Thyroid gland (tissue), 4 donors: ENCODE measurements around the gene MYT1. TPM values are rescaled to one million over a fixed set of nuclear protein-coding genes. Genes with fewer than 3 reads are reported as not detected.

Source experiments
- DNase-seq, 2 donors: peaks; one replicate each; pipeline ENCODE4 v3.0.0-alpha.2; 2019
- H3K27ac ChIP-seq, 3 donors: fragments of 200-600 bp; sonication (generic); 1 replicate in 2 of 3; 2 replicates in 1 of 3; pipeline ENCODE4 v1.5.1; 2016 to 2019; ENCODE audit warnings: mild to moderate bottlenecking in 1 of 3, moderate library complexity in 1 of 3
- H3K27me3 ChIP-seq: fragments of 200-600 bp; sonication (generic); one replicate; pipeline ENCODE4 v1.5.1; 2019
- H3K36me3 ChIP-seq, 2 donors: fragments of 200-600 bp; sonication (generic); one replicate each; pipeline ENCODE4 v1.5.1; 2016 to 2019
- H3K4me1 ChIP-seq, 2 donors: fragments of 200-600 bp; sonication (generic); one replicate each; pipeline ENCODE4 v1.5.1; 2017 to 2019
- H3K4me3 ChIP-seq, 3 donors: fragments of 200-600 bp; sonication (generic); replicated peaks in 1 of 3; 1 replicate in 2 of 3; 2 replicates in 1 of 3; pipeline ENCODE4 v1.5.1; 2016; ENCODE audit warnings: mild to moderate bottlenecking in 1 of 3
- H3K9me3 ChIP-seq: fragments of 200-600 bp; sonication (generic); one replicate; pipeline ENCODE4 v1.5.1; 2017
- POLR2A ChIP-seq, 2 donors: fragments of 450-650 bp; IDR thresholded peaks; one replicate each; pipeline ENCODE4 v1.6.1; 2017; ENCODE audit warnings: antibody characterized with exemption in 2 of 2, mild to moderate bottlenecking in 2 of 2, moderate library complexity in 1 of 2
- WGBS, 2 donors: methylation state at CpG; one replicate each; pipeline ENCODE4 v1.1.5; 2017; 5-methylcytosine and 5-hydroxymethylcytosine counted together
- intact Hi-C: fragments of 100-400 bp; cut with DNase I; formaldehyde crosslinking; loops from one replicate; pipeline ENCODE4 v1.15.1; 2023
- total RNA-seq, 4 donors: library from RNA; depleted of rRNA; stranded (reverse); fragments of >200 nt; gene quantifications; one replicate each; pipeline ENCODE4 v1.2.3, GENCODE V29; 2016
- TF ChIP-seq, protein P1 (sequence below), 6 experiments: fragments of 200-600 bp in 3 of 6; fragments of 450-650 bp in 3 of 6; sonication (generic) in 3 of 6; IDR thresholded peaks; one replicate each; pipeline ENCODE4 v1.5.1; 2016 to 2019; ENCODE audit warnings: antibody characterized with exemption in 6 of 6, mild to moderate bottlenecking in 2 of 6, inconsistent platforms in 1 of 6, moderate library complexity in 1 of 6

The MYT1 gene
- total RNA-seq, 4 donors from 2014 or later, result 0.42 to 1.8 (median 1.1) TPM

DNA sequence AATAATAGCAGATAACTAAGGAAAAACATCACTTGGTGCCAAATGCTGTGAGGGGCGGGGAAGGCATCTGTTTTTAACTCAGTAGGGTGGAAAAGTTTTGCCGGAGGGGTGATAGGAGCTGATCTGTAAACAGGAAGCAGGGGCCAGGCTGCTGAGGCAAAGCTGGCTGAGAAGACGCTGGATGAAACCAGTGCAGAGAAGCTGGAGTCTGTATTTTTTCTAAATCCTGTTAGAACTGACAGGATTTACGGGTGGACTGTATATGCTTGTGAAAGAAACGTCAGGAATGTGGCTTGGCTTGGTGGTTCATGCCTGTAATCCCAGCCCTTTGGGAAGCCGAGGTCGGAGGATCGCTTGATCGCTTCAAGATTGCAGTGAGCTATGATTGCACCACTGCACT is 96.9 kb downstream of the MYT1 start:
- peaks cover 9 to 16% of the 10 kb centered on the region in 2 donors for H3K4me1 ChIP-seq
- H3K4me3 ChIP-seq, result no peak overlapping the region
- DNase-seq, result no peak

DNA sequence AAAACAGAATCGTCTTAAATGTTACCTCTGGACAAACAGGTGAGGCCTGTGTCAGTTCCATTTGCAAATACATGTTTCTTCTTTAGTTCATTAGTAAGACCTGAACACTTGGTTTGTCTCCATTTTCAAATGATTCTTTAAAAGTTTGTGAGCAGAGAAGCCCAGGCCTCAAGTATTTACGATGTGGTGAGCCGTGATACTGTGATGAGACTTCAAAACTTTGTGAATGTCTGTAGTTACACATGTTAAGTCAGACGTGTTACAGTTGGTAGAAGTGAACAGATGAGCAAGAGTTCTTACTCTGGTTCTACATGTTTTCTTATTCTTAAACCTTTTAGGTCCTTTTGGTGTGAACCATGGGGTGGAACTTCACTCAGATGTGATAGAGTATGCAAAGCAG is 99.8 kb downstream of the MYT1 start:
- H3K9me3 ChIP-seq, result no peaks in the 10 kb centered on the region
- H3K4me1 ChIP-seq, result peaks cover 0 to 7% of the 10 kb centered on the region in 2 donors
- WGBS, 2 donors, result 88 to 93% methylated on average over 4 of the region's 4 CpGs
- H3K27ac ChIP-seq, result no peak overlapping the region
- no peaks in the 10 kb centered on the region for H3K27me3 ChIP-seq
- TF ChIP-seq POLR2A (IDR thresholded peaks at IDR 0.05), result no peak
- TF ChIP-seq, protein P1, sequence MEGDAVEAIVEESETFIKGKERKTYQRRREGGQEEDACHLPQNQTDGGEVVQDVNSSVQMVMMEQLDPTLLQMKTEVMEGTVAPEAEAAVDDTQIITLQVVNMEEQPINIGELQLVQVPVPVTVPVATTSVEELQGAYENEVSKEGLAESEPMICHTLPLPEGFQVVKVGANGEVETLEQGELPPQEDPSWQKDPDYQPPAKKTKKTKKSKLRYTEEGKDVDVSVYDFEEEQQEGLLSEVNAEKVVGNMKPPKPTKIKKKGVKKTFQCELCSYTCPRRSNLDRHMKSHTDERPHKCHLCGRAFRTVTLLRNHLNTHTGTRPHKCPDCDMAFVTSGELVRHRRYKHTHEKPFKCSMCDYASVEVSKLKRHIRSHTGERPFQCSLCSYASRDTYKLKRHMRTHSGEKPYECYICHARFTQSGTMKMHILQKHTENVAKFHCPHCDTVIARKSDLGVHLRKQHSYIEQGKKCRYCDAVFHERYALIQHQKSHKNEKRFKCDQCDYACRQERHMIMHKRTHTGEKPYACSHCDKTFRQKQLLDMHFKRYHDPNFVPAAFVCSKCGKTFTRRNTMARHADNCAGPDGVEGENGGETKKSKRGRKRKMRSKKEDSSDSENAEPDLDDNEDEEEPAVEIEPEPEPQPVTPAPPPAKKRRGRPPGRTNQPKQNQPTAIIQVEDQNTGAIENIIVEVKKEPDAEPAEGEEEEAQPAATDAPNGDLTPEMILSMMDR (IDR thresholded peaks at IDR 0.05), result no peak
- intact Hi-C loops, result no loop called here
- no peak overlapping the region for H3K4me3 ChIP-seq
- no peak for DNase-seq
- H3K36me3 ChIP-seq, result peaks cover 0 to 9% of the 10 kb centered on the region in 2 donors

More for the DNA sequence above, 96.9 kb downstream of the MYT1 start:
- peaks cover 0 to 5% of the 10 kb centered on the region in 2 donors for H3K36me3 ChIP-seq
- peak overlapping the region in 1 of 3 donors; percentile 54 for H3K27ac ChIP-seq
- intact Hi-C loops, result no loop called here
- no peaks in the 10 kb centered on the region for H3K9me3 ChIP-seq
- H3K27me3 ChIP-seq, result no peaks in the 10 kb centered on the region
- TF ChIP-seq POLR2A (IDR thresholded peaks at IDR 0.05), result no peak
- TF ChIP-seq, protein P1 (IDR thresholded peaks at IDR 0.05), result no peak
- 55 to 58% methylated on average over 9 of the region's 9 CpGs for WGBS, 2 donors

DNA sequence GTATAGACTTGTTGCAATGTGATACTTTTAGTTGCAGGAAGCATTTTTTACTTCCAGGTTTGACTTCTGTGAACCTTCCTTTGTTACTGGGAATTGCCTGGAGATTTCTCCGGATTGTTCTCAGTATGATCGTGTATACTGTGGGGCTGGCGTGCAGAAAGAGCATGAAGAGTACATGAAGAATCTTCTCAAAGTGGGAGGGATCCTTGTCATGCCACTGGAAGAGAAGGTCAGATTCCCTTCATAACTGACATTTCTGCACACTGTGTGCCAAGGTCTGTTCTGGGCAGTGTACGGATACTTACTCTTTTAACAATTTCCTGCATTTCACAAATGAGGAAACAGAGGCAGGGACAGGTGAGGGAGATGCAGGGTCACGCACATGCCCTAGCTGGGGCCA is 100.9 kb downstream of the MYT1 start:
- intact Hi-C loops, result no loop called here

DNA sequence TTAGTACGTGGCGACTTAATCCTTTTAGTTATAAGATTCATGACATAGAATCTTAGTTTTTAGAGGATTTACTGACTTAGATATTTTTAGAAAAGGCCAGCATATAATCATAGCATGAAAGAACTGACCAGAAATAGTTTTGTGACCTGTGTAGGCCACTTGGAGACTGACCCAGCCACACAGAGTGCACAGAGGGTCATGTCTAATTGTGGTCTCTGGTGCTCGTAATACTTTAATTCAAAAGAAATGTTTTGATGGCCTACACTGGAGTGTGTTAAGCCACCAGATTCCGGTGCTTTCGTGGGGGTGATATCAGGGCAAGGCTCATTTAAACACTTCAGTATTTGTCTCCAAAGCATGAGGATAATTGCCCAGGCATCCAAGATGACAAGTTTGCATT is 102.7 kb downstream of the MYT1 start:
- H3K4me1 ChIP-seq, result no peaks in the 10 kb centered on the region
- no peaks in the 10 kb centered on the region for H3K27me3 ChIP-seq
- H3K9me3 ChIP-seq, result no peaks in the 10 kb centered on the region
- intact Hi-C loops, result no loop called here
- H3K27ac ChIP-seq, result no peak overlapping the region
- TF ChIP-seq, protein P1 (IDR thresholded peaks at IDR 0.05), result no peak
- no peak for TF ChIP-seq POLR2A (IDR thresholded peaks at IDR 0.05)
- no peak overlapping the region for H3K4me3 ChIP-seq
- no peak for DNase-seq
- WGBS, 2 donors, result 86% methylated on average over 5 of the region's 5 CpGs
- H3K36me3 ChIP-seq, result peaks cover 0 to 9% of the 10 kb centered on the region in 2 donors

More for the DNA sequence above, 100.9 kb downstream of the MYT1 start:
- TF ChIP-seq POLR2A (IDR thresholded peaks at IDR 0.05), result no peak
- TF ChIP-seq, protein P1 (IDR thresholded peaks at IDR 0.05), result no peak
- Histone ChIP-seq H3K4me3 (no peak overlapping the region), H3K27me3 (no peaks in the 10 kb centered on the region), H3K4me1 (peaks cover 0 to 7% of the 10 kb centered on the region in 2 donors), H3K27ac (no peak overlapping the region), H3K9me3 (no peaks in the 10 kb centered on the region), H3K36me3 (peaks cover 0 to 9% of the 10 kb centered on the region in 2 donors)
- no peak for DNase-seq
- 79 to 84% methylated on average over 5 of the region's 5 CpGs for WGBS, 2 donors

DNA sequence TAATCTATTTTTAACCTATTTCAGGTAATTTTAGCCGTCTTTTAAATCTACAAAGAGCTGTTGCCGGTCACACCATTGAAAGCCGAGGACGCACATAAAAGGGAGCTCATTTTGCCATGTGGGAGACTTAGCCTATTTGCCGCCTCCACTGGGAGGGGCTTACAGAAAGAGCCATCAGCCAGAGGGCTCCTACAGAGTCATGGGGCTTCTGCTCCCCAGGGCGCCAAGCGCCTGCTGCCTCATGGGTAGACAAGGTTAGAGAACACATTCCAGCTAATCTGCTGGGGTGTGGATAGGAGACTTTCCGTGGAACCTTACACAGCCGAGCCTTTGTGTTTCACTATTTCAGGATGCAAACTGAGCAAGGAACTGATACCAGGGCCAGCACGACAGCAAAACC is 103.9 kb downstream of the MYT1 start:
- intact Hi-C loops, result no loop called here
- no peak overlapping the region for H3K4me3 ChIP-seq
- DNase-seq, result no peak
- TF ChIP-seq POLR2A (IDR thresholded peaks at IDR 0.05), result no peak
- TF ChIP-seq, protein P1 (IDR thresholded peaks at IDR 0.05), result no peak
- WGBS, 2 donors, result 89 to 94% methylated on average over 10 of the region's 10 CpGs
- no peak overlapping the region for H3K27ac ChIP-seq
- H3K36me3 ChIP-seq, result peaks cover 0 to 9% of the 10 kb centered on the region in 2 donors
- H3K27me3 ChIP-seq, result no peaks in the 10 kb centered on the region
- no peaks in the 10 kb centered on the region for H3K4me1 ChIP-seq
- H3K9me3 ChIP-seq, result no peaks in the 10 kb centered on the region
